Measurements from ENCODE around the gene VTI1B. TPM values are rescaled to one million over a fixed set of nuclear protein-coding genes. Genes with fewer than 3 reads are reported as not detected.
"Not testable (repeated sequence)": the region's sequence is repeated elsewhere in the genome, so short reads cannot be mapped to it uniquely, and the experiment has no call there.

Gene VTI1B
- total RNA-seq, 1 donor from 2014 or later: 122 TPM

GRCh38 chr14:67717048-67717447 lies 42.6 kb upstream of the VTI1B start:
- Histone ChIP-seq H3K9me3 (no peaks in the 10 kb centered on the region), H3K27me3 (no peaks in the 10 kb centered on the region), H3K36me3 (no peaks in the 10 kb centered on the region), H3K4me3 (no peak overlapping the region), H3K27ac (no peak overlapping the region), H3K4me1 (no peaks in the 10 kb centered on the region)
- DNase-seq (no peak), ATAC-seq (no peak)
- TF ChIP-seq, protein P1, sequence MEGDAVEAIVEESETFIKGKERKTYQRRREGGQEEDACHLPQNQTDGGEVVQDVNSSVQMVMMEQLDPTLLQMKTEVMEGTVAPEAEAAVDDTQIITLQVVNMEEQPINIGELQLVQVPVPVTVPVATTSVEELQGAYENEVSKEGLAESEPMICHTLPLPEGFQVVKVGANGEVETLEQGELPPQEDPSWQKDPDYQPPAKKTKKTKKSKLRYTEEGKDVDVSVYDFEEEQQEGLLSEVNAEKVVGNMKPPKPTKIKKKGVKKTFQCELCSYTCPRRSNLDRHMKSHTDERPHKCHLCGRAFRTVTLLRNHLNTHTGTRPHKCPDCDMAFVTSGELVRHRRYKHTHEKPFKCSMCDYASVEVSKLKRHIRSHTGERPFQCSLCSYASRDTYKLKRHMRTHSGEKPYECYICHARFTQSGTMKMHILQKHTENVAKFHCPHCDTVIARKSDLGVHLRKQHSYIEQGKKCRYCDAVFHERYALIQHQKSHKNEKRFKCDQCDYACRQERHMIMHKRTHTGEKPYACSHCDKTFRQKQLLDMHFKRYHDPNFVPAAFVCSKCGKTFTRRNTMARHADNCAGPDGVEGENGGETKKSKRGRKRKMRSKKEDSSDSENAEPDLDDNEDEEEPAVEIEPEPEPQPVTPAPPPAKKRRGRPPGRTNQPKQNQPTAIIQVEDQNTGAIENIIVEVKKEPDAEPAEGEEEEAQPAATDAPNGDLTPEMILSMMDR (IDR thresholded peaks at IDR 0.05): no peak
- intact Hi-C loops (cut with DNase I): no loop called here

DNA sequence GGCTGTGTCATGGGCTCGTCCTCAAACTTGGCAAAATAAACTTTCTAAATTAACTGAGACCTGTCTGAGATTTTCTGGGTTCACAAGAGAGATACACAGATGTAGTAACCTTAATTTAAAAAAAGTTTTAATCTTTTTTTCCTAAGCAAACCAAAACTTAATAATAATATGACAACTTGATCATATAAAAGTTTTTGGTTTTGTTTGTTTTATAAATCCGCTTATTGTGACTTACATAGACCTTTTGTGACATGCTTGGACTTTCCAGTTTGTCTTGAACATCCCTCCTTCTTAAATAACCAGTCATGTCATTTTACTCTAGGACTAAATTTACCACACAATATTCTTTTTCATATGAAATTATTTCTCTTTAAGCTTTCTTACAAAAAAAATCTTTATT lies 35.8 kb upstream of the VTI1B start:
- Histone ChIP-seq H3K4me3 (no peak overlapping the region), H3K27ac (no peak overlapping the region), H3K36me3 (no peaks in the 10 kb centered on the region), H3K4me1 (no peaks in the 10 kb centered on the region), H3K27me3 (no peaks in the 10 kb centered on the region), H3K9me3 (no peaks in the 10 kb centered on the region)
- intact Hi-C loops (cut with DNase I): no loop called here
- no peak for ATAC-seq
- TF ChIP-seq, protein P1 (IDR thresholded peaks at IDR 0.05): no peak
- no peak for DNase-seq

DNA sequence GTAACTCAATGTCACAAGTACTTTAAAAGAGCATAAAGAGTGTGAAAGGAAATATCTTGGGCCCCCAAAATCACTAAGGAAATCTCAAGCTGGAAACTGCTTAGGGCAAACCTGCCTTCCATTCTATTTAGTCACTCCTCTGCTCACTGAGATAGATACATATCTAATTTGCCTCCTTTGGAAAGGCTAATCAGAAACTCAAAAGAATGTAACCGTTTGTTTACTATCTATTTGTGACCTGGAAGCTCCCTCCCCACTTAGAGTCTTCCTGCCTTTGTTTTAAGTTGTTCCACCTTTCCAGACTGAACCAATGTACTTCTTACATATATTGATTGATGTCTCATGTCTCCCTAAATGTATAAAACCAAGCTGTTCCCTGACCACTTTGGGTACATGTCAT lies 35.4 kb upstream of the VTI1B start:
- DNase-seq; H3K27ac ChIP-seq; H3K27me3 ChIP-seq; H3K4me1 ChIP-seq; H3K9me3 ChIP-seq; H3K4me3 ChIP-seq; ATAC-seq; H3K36me3 ChIP-seq; intact Hi-C loops (cut with DNase I): not testable (repeated sequence)

GRCh38 chr14:67709346-67709745 lies 34.9 kb upstream of the VTI1B start:
- H3K36me3 ChIP-seq; intact Hi-C loops (cut with DNase I); H3K27ac ChIP-seq; H3K4me3 ChIP-seq; ATAC-seq; DNase-seq; H3K9me3 ChIP-seq; H3K27me3 ChIP-seq; H3K4me1 ChIP-seq: not testable (repeated sequence)

- no peak overlapping the region for H3K27ac ChIP-seq
- no peaks in the 10 kb centered on the region for H3K4me1 ChIP-seq
- H3K36me3 ChIP-seq: no peaks in the 10 kb centered on the region
- ATAC-seq (no peak), DNase-seq (no peak)
- intact Hi-C loops (cut with DNase I): no loop called here
- no peaks in the 10 kb centered on the region for H3K9me3 ChIP-seq
- TF ChIP-seq, protein P1 (IDR thresholded peaks at IDR 0.05): no peak
- H3K4me3 ChIP-seq: no peak overlapping the region
- H3K27me3 ChIP-seq: no peaks in the 10 kb centered on the region
Measured at GRCh38 chr14:67705211-67705610, 30.8 kb upstream of the VTI1B start.

DNA sequence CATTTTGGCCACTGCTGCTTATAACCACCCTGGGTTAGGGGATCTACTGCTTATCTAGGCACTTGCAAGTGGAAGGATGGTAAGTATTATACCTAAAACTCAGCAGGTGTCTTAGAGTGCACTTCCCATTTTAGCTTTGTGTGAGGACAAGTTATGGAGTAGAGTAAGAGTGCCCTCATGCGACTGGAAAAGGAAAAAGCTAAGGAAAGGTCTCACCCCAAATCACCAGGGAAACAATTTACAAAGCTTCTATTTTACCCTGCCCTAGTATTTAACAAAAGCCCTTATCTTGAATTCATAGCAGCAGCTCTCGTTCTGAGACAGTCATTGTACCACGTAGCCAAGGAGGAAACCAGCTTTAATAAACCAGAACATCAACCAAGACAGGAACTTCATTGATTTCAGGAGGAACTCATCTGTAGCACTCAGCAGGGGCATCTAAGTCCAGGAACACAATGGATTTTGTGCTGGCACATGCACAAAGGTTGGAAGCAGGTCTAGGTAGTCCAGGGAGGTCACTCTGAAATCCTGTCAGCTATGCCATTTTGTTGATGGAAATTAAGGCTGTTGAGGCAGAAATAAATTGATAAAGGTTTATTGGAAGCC lies 30.2 kb upstream of the VTI1B start:
- TF ChIP-seq, protein P1 (IDR thresholded peaks at IDR 0.05): peak; percentile 76
- Histone ChIP-seq H3K36me3 (no peaks in the 10 kb centered on the region), H3K9me3 (no peaks in the 10 kb centered on the region), H3K27me3 (no peaks in the 10 kb centered on the region), H3K27ac (no peak overlapping the region), H3K4me3 (no peak overlapping the region), H3K4me1 (no peaks in the 10 kb centered on the region)
- intact Hi-C loops (cut with DNase I): no loop called here
- ATAC-seq (peak; percentile 94), DNase-seq (no peak)

DNA sequence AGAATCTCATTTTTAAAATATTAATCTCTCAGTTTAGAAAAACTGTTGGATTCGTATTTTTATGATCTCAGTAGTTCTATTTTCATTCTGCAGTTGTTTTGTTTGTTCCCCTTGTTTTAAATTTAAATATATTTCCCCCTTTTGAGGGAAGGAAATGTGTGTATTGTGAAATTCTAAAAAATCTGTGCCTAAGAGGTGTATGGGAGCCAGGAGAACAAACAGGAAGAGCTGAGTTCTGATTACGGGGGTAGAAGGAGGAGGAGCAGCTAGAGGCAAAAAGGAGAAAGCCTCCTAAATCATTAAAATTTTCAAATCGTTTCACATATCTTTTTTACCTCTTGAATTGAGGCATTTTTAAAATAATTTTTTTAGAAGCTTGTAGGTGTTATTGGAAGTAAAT lies 29.6 kb upstream of the VTI1B start:
- intact Hi-C loops (cut with DNase I): no loop called here
- no peaks in the 10 kb centered on the region for H3K27me3 ChIP-seq
- DNase-seq (no peak), ATAC-seq (peak; percentile 50)
- H3K36me3 ChIP-seq: no peaks in the 10 kb centered on the region
- TF ChIP-seq, protein P1 (IDR thresholded peaks at IDR 0.05): no peak
- H3K9me3 ChIP-seq: no peaks in the 10 kb centered on the region
- no peaks in the 10 kb centered on the region for H3K4me1 ChIP-seq
- no peak overlapping the region for H3K4me3 ChIP-seq
- no peak overlapping the region for H3K27ac ChIP-seq

DNA sequence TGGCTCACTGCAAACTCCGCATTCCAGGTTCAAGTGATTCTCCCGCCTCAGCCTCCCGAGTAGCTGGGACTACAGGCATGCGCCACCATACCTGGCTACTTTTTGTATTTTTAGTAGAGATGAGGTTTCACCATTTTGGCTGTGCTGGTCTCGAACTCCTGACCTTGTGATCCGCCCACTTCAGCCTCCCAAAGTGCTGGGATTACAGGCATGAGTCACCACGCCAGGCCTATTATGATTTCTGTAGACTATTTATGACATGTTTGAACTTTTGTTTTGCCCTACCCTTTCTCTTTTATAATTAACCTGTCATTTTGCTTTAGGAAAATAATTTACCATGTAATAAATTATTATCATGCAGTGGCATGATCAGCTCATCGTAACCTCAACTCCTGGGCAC lies 27.1 kb upstream of the VTI1B start, which contains the start of gene RDH12:
Gene RDH12 (plus strand): TSS at position 395 of the 400 bp plus-strand sequence. CDS start 20,757 bp downstream, outside the sequence.
- H3K27ac ChIP-seq; DNase-seq; H3K27me3 ChIP-seq; H3K4me1 ChIP-seq; H3K36me3 ChIP-seq; H3K9me3 ChIP-seq; ATAC-seq; intact Hi-C loops (cut with DNase I); H3K4me3 ChIP-seq: not testable (repeated sequence)

All from upper lobe of right lung (tissue), 1 donor.